ENCODE data around the gene BZW1.

BZW1 gene

DNA sequence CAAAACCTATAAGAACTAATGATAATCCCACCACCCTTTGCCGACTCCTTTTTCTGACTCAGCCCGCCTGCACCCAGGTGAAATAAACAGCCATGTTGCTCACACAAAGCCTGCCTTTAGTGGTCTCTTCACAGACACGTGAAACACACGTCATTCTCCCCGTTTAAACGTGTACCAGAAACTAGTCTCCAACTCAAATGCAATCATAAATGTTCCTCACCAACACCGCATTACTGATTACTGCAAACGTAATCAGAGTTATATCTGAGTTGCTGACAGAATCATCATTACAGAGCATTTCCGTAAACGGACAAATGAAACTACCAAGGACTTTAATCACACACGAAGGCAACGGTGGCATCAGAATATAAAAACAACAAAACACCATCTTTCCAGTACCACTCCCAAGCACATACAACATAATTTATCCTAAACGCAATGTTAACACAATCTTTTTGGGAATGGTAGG lies 50.9 kb downstream of the BZW1 start:
- TF ChIP-seq, protein P1, sequence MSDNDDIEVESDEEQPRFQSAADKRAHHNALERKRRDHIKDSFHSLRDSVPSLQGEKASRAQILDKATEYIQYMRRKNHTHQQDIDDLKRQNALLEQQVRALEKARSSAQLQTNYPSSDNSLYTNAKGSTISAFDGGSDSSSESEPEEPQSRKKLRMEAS (IDR thresholded peaks at IDR 0.05; ENCODE audit: low read depth, low read length) = peak; percentile 7; the same call in 1 of the 2 replicates
- TF ChIP-seq POLR2A (IDR thresholded peaks at IDR 0.05; ENCODE audit: extremely low read depth, insufficient read length) = no peak
- TF ChIP-seq MYC (IDR thresholded peaks at IDR 0.05; ENCODE audit: low read depth, low read length) = no peak
- TF ChIP-seq, protein P2, sequence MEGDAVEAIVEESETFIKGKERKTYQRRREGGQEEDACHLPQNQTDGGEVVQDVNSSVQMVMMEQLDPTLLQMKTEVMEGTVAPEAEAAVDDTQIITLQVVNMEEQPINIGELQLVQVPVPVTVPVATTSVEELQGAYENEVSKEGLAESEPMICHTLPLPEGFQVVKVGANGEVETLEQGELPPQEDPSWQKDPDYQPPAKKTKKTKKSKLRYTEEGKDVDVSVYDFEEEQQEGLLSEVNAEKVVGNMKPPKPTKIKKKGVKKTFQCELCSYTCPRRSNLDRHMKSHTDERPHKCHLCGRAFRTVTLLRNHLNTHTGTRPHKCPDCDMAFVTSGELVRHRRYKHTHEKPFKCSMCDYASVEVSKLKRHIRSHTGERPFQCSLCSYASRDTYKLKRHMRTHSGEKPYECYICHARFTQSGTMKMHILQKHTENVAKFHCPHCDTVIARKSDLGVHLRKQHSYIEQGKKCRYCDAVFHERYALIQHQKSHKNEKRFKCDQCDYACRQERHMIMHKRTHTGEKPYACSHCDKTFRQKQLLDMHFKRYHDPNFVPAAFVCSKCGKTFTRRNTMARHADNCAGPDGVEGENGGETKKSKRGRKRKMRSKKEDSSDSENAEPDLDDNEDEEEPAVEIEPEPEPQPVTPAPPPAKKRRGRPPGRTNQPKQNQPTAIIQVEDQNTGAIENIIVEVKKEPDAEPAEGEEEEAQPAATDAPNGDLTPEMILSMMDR (IDR thresholded peaks at IDR 0.05; ENCODE audit: low read depth, low read length) = no peak
- H3K4me3 ChIP-seq (ENCODE audit: low read depth, low read length) = peak overlapping the region; percentile 84
- peak; percentile 62 for DNase-seq (ENCODE audit: low read depth)

DNA sequence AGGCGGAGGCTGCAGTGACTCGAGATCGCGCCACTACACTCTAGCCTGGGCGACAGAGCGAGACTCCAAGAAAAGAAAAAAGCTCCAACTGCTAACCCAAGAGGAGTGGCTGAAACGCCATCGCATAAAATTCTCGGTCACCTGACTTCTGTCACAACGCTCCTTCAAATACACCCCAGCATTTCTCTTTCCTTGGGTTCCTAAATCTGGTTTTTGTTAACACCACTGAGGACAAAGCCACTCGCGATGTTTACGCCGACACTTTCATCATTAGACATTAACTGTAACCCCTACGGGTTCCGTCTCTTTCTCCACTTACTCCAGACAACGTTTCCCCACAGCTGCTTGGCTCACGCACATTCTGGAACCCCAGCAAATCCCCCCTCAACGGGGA lies 52.1 kb downstream of the BZW1 start:
- DNase-seq (ENCODE audit: low read depth) = no peak
- peak overlapping the region; percentile 84 for H3K4me3 ChIP-seq (ENCODE audit: low read depth, low read length)
- TF ChIP-seq, protein P1 (IDR thresholded peaks at IDR 0.05; ENCODE audit: low read depth, low read length) = no peak
- TF ChIP-seq MYC (IDR thresholded peaks at IDR 0.05; ENCODE audit: low read depth, low read length) (no peak), POLR2A (IDR thresholded peaks at IDR 0.05; ENCODE audit: extremely low read depth, insufficient read length) (no peak)
- TF ChIP-seq, protein P2 (IDR thresholded peaks at IDR 0.05; ENCODE audit: low read depth, low read length) = no peak

DNA sequence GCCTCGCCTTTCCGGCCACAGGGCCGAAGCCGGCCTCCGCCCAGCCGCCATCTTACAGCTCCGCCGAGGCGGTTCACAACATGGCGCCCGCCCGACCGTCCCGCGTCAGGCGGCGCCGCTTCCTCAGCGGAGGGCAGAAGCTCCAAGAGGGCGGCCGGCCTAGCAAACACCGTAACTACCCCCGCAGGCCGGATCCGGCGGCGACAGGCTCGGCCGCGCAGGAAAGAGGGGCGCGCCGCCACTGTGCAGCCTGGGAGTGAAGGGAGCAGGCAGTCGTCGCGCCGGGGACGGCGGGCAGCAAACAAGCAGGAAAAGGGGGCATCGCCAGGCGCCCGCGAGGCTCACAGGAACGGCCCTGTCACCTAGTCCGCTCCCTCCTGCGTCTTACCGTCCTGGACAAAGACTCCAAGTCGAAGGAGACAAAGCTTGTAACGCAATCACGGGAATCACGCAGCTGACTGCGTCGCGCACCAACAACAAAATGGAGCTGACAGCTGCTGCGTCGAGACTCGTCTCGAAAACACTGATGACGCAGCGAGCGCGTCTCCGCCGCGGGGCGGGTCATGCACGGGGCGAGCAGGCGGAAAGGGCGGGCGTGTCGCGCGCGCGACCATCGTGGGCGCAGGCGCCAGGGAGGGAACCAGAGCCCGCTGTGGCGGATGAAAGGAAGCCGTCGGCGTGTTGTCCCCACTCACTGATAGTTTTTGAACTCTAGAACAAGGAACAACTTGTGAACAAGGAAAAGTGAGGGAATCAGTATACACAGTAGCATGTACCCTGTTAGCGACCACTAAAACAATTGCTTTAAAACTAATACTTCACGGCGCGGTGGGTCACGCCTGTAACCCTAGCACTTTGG lies 52.7 kb downstream of the BZW1 start, which contains the start of gene CLK1:
Gene CLK1 (minus strand): TSS at position 483 of the 859 bp plus-strand sequence. CDS start 2,796 bp downstream, outside the sequence.
- DNase-seq (ENCODE audit: low read depth) = peak; percentile 96
- peak within 1 kb of the TSS; percentile 84 for H3K4me3 ChIP-seq (ENCODE audit: low read depth, low read length)
- TF ChIP-seq MYC (IDR thresholded peaks at IDR 0.05; ENCODE audit: low read depth, low read length) (peak; percentile 82), POLR2A (IDR thresholded peaks at IDR 0.05; ENCODE audit: extremely low read depth, insufficient read length) (peak; percentile 98)
- TF ChIP-seq, protein P2 (IDR thresholded peaks at IDR 0.05; ENCODE audit: low read depth, low read length) = no peak
- TF ChIP-seq, protein P1 (IDR thresholded peaks at IDR 0.05; ENCODE audit: low read depth, low read length) = peak; percentile 85

DNA sequence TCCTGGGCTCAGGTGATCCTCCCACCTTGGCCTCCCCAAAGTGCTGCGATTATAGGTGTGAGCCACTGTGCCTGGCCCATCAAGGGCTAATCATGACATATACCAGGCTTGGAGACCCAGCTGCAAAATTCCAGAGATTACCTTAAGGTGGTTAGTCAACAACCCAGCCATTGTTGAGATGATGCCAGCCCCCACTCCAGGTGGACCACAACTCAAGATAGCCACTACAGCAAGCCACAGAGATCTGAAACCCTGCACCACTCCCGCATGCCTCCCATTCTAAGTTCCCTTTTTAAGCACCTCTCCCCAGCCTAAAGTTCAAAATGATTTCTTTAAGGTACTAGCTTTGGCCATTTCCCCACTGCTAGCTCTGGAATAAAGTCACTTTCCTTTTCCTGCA lies 57.3 kb downstream of the BZW1 start:
- TF ChIP-seq POLR2A (IDR thresholded peaks at IDR 0.05; ENCODE audit: extremely low read depth, insufficient read length) (no peak), MYC (IDR thresholded peaks at IDR 0.05; ENCODE audit: low read depth, low read length) (no peak)
- TF ChIP-seq, protein P2 (IDR thresholded peaks at IDR 0.05; ENCODE audit: low read depth, low read length) = no peak
- TF ChIP-seq, protein P1 (IDR thresholded peaks at IDR 0.05; ENCODE audit: low read depth, low read length) = no peak
- peak; percentile 66 for DNase-seq (ENCODE audit: low read depth)
- H3K4me3 ChIP-seq (ENCODE audit: low read depth, low read length) = no peak overlapping the region

DNA sequence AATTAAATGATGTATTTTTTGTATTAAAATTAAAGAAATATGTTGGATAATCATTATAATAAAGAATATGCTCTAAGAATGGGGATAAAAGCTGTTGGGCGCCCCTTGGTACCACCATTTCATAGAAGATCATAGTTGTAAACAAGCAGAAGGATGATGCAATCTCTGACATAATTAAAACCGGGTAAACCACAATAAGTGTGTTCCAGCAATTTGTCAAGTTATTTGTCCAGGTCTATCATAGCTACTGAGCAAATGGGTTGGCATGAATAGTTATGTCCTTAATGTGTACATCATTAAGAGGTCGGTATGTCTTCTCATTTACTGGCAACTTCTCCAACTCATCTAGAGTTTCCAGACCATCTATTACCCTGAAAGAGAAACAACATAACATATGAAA lies 59.4 kb downstream of the BZW1 start:
- TF ChIP-seq, protein P1 (IDR thresholded peaks at IDR 0.05; ENCODE audit: low read depth, low read length) = no peak
- TF ChIP-seq POLR2A (IDR thresholded peaks at IDR 0.05; ENCODE audit: extremely low read depth, insufficient read length) (no peak), MYC (IDR thresholded peaks at IDR 0.05; ENCODE audit: low read depth, low read length) (no peak)
- TF ChIP-seq, protein P2 (IDR thresholded peaks at IDR 0.05; ENCODE audit: low read depth, low read length) = no peak
- H3K4me3 ChIP-seq (ENCODE audit: low read depth, low read length) = no peak overlapping the region
- peak; percentile 63 for DNase-seq (ENCODE audit: low read depth)

Measured in NB4 (cell line).